Glutamatergic neuron (in vitro differentiated cells): Measurements from ENCODE around the gene CDK5RAP2. TPM values are rescaled to one million over a fixed set of nuclear protein-coding genes. Genes with fewer than 3 reads are reported as not detected.

Experiments used
- DNase-seq: peaks from one replicate; pipeline ENCODE4 v3.0.0; 2022
- H3K27ac Mint-ChIP-seq: one replicate; pipeline ENCODE4 v1.8.0; 2020; ENCODE audit warnings: mild to moderate bottlenecking, mixed read lengths, inconsistent platforms; ENCODE audit not compliant: unreplicated experiment
- H3K27me3 Mint-ChIP-seq: one replicate; pipeline ENCODE4 v1.8.0; 2020; ENCODE audit warnings: mild to moderate bottlenecking, moderate library complexity, mixed read lengths, inconsistent platforms; ENCODE audit not compliant: unreplicated experiment
- H3K36me3 Mint-ChIP-seq: one replicate; pipeline ENCODE4 v1.8.0; 2020; ENCODE audit warnings: mild to moderate bottlenecking, mixed read lengths, inconsistent platforms; ENCODE audit not compliant: unreplicated experiment
- H3K4me1 Mint-ChIP-seq: one replicate; pipeline ENCODE4 v1.8.0; 2020; ENCODE audit warnings: mild to moderate bottlenecking, low read depth, mixed read lengths, inconsistent platforms; ENCODE audit not compliant: unreplicated experiment
- H3K4me3 Mint-ChIP-seq: one replicate; pipeline ENCODE4 v1.8.0; 2020; ENCODE audit warnings: mild to moderate bottlenecking, mixed read lengths, inconsistent platforms; ENCODE audit not compliant: unreplicated experiment
- H3K9me3 Mint-ChIP-seq: one replicate; pipeline ENCODE4 v1.8.0; 2020; ENCODE audit warnings: mild to moderate bottlenecking, moderate library complexity, mixed read lengths, inconsistent platforms; ENCODE audit not compliant: unreplicated experiment
- CTCF ChIP-seq: fragments of 200-600 bp; sonication (generic); IDR thresholded peaks from one replicate; pipeline ENCODE4 v1.5.0; 2021; ENCODE audit not compliant: partially characterized antibody, unreplicated experiment
- total RNA-seq: library from RNA; stranded (reverse); fragmentation: NEBNext Ultra II Directional; extraction: Animal tissue kit (Norgen Biotek cat#: 25700); gene quantifications from one replicate; pipeline ENCODE4 v1.2.1, GENCODE V29; 2021; ENCODE audit not compliant: unreplicated experiment

CDK5RAP2 gene
- total RNA-seq, 1 donor from 2014 or later: 53.2 TPM

- H3K27me3 Mint-ChIP-seq: no peaks in the 10 kb centered on the region
- peaks cover 2% of the 10 kb centered on the region for H3K4me1 Mint-ChIP-seq
- TF ChIP-seq CTCF: no peak
- H3K36me3 Mint-ChIP-seq: peaks cover 6% of the 10 kb centered on the region
- no peak overlapping the region for H3K4me3 Mint-ChIP-seq
- DNase-seq: no peak
- no peaks in the 10 kb centered on the region for H3K9me3 Mint-ChIP-seq
- H3K27ac Mint-ChIP-seq: no peak overlapping the region
Observed at GRCh38 chr9:120481846-120482245, 98.1 kb downstream of the CDK5RAP2 start.

GRCh38 chr9:120481248-120481647 is 98.7 kb downstream of the CDK5RAP2 start:
- Mint-ChIP-seq H3K9me3 (no peaks in the 10 kb centered on the region), H3K27me3 (no peaks in the 10 kb centered on the region), H3K4me3 (no peak overlapping the region), H3K36me3 (peaks cover under 1% of the 10 kb centered on the region), H3K27ac (no peak overlapping the region), H3K4me1 (peaks cover 2% of the 10 kb centered on the region)
- DNase-seq: no peak
- no peak for TF ChIP-seq CTCF

- no peak overlapping the region for H3K4me3 Mint-ChIP-seq
- H3K36me3 Mint-ChIP-seq: no peaks in the 10 kb centered on the region
- no peak overlapping the region for H3K27ac Mint-ChIP-seq
- DNase-seq: no peak
- peaks cover 2% of the 10 kb centered on the region for H3K4me1 Mint-ChIP-seq
- no peak for TF ChIP-seq CTCF
- H3K9me3 Mint-ChIP-seq: no peaks in the 10 kb centered on the region
- no peaks in the 10 kb centered on the region for H3K27me3 Mint-ChIP-seq
Observed at GRCh38 chr9:120480707-120481106, 99.3 kb downstream of the CDK5RAP2 start.

GRCh38 chr9:120478208-120478607 is 101.8 kb downstream of the CDK5RAP2 start:
- no peaks in the 10 kb centered on the region for H3K27me3 Mint-ChIP-seq
- no peaks in the 10 kb centered on the region for H3K9me3 Mint-ChIP-seq
- H3K4me3 Mint-ChIP-seq: no peak overlapping the region
- TF ChIP-seq CTCF: no peak
- DNase-seq: no peak
- no peak overlapping the region for H3K27ac Mint-ChIP-seq
- no peaks in the 10 kb centered on the region for H3K36me3 Mint-ChIP-seq
- peaks cover 2% of the 10 kb centered on the region for H3K4me1 Mint-ChIP-seq

GRCh38 chr9:120477534-120478001 is 102.4 kb downstream of the CDK5RAP2 start:
- DNase-seq: peak; percentile 80
- peaks cover 2% of the 10 kb centered on the region for H3K4me1 Mint-ChIP-seq
- TF ChIP-seq CTCF: peak; percentile 82
- H3K27me3 Mint-ChIP-seq: no peaks in the 10 kb centered on the region
- no peaks in the 10 kb centered on the region for H3K36me3 Mint-ChIP-seq
- peak overlapping the region; percentile 46 for H3K27ac Mint-ChIP-seq
- no peaks in the 10 kb centered on the region for H3K9me3 Mint-ChIP-seq
- H3K4me3 Mint-ChIP-seq: no peak overlapping the region
